Stimulated activated CD8-positive, alpha-beta memory T cell treated with anti-CD3 and anti-CD28 coated beads, Interleukin-15, amount 100 ng/mL, for 48 hours (primary cell): ENCODE measurements around the gene FAM120B.
A peak's percentile ranks its signal among the peaks of the same experiment; 100 is the strongest.
"Not testable (repeated sequence)": the region's sequence is repeated elsewhere in the genome, so short reads cannot be mapped to it uniquely, and the experiment has no call there.

Source experiments
- DNase-seq, 2 donors: peaks; one replicate each; pipeline ENCODE4 v3.0.0-alpha.2; 2020; ENCODE audit warnings: low read depth in 2 of 2

The FAM120B gene

DNA sequence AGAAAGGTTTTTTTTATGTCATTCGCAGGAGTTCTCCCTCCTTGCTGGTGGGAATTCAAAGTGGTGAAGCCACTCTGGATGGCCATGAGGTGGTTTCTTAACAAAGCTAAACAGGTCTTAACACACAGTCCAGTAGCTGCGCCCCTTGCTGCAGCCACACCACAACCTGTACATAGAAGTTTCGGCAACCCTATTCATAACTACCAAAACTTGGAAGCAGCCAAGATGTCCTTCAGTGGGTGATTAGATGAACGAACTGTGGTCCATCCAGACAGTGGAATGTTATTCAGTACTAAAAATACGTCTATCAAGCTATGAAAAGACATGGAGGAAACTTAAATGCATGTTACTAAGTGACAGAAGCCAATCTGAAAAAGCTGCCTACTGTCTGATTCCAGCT, 78.9 kb downstream of the FAM120B start:
- no peak for DNase-seq

GRCh38 chr6:170388113-170388512, 81.6 kb downstream of the FAM120B start:
- no peak for DNase-seq

DNA sequence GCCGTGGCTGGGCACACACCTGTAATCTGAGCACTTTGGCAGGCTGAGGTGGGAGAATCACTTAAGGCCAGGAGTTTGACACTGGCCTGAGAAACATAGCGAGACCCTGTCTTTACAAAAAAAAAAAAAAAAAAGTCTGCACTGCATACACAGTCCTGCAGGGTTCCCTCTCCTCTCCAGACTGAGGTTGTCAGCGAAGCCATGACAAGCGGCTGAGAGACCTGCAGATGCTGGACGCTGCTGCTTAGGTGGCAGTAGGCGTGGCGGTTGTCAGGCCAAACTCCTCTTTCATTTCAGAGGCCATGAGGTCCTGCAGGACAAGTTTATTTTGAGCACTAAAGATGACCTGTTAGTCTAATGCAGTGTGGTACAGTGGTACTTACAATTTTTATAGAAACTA, 86.5 kb downstream of the FAM120B start:
- DNase-seq = no peak

- DNase-seq = peak; percentile 53 to 64
Measured at GRCh38 chr6:170393807-170394399, 87.3 kb downstream of the FAM120B start.

DNA sequence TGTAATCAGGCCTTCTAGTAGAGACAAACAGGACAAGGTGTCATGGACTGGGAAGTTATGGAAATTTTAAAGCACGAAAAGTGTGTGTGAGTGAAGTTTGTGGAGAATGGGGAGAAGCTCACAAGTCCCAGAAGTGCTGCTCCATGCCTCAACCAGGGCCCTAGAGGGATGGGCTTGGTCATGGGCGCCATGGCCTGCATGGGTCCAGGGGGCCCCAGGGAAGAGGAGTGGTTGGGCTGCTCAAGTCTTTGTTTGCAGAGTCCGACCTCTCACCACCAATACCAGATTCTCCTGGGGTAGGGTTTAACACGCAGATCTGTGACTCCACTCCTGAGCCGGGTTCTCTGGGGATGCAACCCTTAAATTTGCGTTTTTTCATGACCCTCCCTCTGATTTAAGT, 88.4 kb downstream of the FAM120B start:
- DNase-seq = no peak

DNA sequence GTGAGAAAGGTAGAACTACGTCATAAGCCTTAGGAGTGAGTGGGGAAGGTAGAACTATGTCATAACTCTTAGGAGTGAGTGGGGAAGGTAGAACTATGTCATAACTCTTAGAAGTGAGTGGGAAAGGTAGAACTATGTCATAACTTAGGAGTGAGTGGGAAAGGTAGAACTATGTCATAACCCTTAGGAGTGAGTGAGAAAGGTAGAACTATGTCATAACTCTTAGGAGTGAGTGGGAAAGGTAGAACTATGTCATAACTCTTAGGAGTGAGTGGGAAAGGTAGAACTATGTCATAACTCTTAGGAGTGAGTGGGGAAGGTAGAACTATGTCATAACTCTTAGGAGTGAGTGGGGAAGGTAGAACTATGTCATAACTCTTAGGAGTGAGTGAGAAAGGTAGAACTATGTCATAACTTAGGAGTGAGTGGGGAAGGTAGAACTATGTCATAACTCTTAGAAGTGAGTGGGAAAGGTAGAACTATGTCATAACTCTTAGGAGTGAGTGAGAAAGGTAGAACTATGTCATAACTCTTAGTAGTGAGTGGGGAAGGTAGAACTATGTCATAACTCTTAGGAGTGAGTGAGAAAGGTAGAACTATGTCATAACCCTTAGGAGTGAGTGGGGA, 92.3 kb downstream of the FAM120B start:
- not testable (repeated sequence) for DNase-seq

- DNase-seq = not testable (repeated sequence)
Measured at GRCh38 chr6:170399955-170400558, 93.5 kb downstream of the FAM120B start.

DNA sequence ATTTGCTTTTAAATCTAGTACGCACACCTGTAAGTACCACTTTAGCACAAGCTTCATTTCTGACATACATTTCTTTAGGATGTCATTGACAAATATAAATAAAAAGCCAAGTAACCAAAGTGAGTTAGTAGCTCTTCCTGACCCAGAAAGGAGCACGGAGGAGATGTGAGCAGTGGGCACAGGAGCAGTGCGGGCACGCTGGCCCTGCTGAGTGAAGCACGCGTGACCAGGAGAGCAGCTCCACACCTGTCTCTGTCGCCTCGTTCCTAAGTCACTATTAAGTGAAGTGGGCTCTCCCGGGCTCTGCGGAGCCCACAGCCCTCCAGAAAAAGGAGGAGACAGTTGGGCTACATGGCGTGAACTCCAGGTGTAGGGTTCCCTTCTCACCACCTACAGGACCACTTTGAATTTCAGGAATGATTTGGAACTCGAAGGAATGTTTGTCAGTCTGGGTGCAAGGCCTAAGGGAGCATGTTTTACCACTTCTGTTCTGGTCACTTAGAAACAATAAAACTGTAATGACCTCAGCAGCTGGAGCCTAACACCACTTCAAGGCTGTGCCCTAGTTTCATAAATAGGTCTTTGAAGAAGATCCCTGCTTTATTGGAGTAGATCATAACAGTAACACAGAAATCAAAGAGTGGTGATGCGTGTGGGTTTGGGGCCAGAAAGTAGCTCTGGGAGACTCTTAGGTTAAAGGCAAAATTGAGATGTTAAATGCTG, 95.9 kb downstream of the FAM120B start:
- DNase-seq = no peak

DNA sequence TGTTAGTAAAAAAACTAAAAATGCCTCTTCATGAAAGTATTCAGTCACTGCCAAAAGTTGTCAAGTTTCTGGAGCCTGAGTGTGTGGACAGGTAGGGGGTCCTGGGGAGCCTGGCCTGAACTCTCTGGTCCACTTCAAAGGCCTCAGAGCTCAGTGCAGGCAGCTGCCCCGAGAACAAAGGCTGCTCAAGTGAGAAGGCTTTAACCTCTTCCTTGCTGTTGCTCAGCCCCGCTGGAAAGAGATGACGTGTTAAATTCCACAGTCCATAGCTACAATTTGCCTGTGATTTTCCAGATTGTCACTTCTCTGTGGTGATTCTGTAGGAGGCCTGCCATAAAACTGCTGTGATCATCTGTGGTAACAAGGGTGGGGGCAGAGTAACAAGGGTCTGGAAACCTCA, 96.9 kb downstream of the FAM120B start:
- DNase-seq = no peak

GRCh38 chr6:170404036-170404435, 97.5 kb downstream of the FAM120B start:
- no peak for DNase-seq

- DNase-seq = no peak
Measured at GRCh38 chr6:170404697-170405096, 98.1 kb downstream of the FAM120B start.

GRCh38 chr6:170405311-170405975, 98.9 kb downstream of the FAM120B start:
- no peak for DNase-seq

GRCh38 chr6:170407200-170407599, 100.6 kb downstream of the FAM120B start:
- no peak for DNase-seq

GRCh38 chr6:170407932-170408331, 101.4 kb downstream of the FAM120B start:
- DNase-seq = no peak

DNA sequence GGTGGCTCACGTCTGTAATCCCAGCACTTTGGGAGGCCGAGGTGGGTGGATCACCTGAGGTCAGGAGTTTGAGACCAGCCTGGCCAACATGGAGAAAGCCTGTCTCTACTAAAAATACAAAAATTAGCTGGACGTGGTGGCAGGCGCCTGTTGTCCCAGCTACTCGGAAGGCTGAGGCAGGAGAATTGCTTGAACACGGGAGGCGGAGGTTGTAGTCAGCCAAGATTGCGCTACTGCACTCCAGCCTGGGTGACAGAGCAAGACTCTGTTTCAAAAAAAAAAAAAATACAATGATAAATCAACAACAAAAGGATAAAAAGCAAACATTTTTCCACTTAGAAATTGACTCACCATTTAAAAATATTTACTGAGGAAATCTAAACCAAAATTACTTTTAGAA, 103.2 kb downstream of the FAM120B start:
- not testable (repeated sequence) for DNase-seq

DNA sequence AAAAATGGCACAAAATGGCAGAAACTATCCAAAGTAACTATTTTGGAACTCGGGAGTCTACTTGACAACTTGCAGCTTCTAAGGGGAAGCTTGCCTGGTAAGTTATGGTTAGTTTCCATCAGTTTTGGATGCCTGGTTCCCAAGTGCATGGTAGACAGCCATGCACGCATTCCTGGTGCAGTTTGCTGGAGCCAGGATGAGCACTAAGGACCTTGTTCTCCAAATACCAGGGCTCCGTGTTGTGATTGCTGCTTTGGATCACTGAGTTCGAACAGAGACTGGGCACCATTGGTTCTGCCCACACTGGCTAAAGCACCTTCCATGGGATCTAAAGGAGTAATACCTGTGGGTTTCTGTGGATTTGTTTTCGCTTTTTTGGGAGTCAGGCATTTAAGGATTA, 103.7 kb downstream of the FAM120B start:
- DNase-seq = no peak

DNA sequence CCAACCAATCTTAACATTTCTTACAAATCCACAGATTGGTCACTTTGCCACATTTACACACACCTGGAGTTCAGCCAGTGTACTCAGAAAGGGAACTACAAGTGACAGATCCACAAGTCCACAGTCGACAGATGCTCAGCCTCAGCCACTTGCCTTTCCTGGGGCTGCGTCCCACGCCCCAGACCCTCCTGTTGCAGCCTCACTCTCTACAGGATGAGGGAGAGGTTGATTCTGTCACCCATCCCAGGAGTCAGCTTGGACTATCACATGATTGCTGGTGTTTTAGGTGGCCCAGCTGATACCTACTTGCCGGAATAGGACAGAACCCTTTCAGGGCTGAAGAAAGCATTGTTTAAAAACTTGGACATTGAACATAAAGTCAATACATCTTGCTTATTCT, 108.8 kb downstream of the FAM120B start:
- DNase-seq = no peak

DNA sequence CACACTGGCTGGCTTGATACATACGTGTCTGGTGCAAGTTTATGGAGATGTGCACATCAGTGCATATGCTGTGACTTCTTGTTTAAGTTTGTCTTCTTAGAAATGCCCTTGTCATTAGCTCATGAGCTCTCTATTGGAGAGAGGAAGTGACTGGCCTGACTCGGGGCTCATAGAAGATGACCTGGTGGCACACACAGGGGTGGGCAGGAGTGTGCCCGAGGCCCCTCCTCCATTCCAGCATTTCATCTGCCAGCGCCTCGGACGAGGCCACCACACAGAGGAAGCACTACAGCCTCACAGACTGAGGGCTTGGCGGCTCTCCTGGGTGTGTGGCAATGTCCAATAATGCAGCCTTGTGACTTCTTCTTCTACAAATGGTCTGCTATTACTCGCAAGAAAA, 109.7 kb downstream of the FAM120B start:
- no peak for DNase-seq

DNA sequence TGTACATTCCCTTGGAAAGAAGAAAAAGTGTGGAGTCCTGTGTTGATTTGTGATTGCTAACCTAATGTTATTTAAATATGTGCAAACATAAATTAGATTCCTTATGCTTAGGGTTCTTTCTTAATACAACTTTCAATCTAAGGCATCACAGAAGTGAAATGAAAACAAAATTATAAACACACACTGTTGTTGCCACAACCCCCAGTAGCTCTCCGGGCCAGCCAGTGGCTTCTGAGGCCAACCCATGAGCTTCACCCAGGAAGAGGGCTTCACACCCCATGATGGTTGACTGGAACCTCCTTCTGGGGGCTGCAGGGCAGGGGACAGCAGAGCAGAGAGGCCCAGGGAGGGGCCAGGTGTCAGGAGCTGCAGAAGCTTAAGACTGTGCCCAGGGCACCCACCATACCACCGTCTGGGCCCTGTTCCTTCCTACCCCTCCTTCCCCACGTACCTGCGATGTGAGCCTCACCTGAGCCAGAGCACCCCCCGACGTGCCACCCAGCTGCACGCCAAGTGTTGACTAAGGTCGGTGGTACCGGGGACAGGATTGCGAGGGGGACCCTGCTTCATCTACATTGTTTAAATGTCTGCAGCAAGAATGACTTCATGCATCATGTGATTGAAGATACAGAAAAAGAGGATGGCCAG, 110.5 kb downstream of the FAM120B start:
- no peak for DNase-seq

DNA sequence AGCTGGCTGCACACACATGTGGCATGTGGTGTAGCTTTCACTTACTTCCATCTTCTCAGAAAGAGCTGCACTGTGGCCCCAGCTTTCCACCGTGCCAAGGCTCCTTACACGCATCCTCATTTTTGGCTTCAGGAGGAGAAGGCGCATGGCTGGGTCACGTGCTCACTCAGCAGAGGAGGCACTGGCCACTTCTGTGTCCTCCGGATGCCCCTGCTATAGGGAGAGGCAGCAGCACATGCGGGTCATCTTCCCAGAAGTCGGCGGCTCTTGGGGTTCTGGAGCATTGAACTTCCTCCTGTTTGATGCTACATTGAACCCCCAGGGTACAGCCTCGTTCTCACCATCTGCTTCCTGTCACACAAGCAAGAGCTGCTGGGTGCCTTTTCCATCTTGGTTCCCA, 111.3 kb downstream of the FAM120B start:
- DNase-seq = no peak

DNA sequence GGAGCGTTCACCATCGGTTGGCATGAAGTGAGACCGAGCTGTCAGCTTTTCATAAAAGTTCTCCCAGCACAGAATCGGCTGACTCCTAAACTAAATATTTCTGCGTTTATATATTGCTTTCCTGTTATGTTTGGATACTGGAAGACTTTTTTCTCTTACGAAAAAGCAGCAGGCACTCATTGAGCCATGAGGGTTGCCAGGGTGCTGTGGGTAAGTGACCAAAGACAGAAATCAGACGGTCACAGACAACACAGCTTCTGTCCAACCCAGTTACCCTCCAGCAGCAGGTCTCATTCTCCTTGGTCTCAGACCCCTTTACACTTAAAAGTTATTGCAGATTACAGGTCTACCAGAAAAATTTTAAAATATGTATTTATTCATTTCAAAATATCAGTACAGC, 113.7 kb downstream of the FAM120B start:
- DNase-seq = no peak
